Hematopoietic multipotent progenitor cell treated with erythropoietin and hydrocortisone succinate and interleukin-3 and kit ligand, for 8 days (in vitro differentiated cells): ENCODE data around the gene FRMD4B.
"Not testable (repeated sequence)": the region's sequence is repeated elsewhere in the genome, so short reads cannot be mapped to it uniquely, and the experiment has no call there.

ENCODE experiments used
- DNase-seq: peaks from one replicate; pipeline ENCODE4 v3.0.0-alpha.2; 2015

Gene FRMD4B

GRCh38 chr3:69235882-69236281 is 150.0 kb downstream of the FRMD4B start:
- DNase-seq, result no peak

GRCh38 chr3:69235227-69235626 is 150.7 kb downstream of the FRMD4B start:
- DNase-seq, result not testable (repeated sequence)

DNA sequence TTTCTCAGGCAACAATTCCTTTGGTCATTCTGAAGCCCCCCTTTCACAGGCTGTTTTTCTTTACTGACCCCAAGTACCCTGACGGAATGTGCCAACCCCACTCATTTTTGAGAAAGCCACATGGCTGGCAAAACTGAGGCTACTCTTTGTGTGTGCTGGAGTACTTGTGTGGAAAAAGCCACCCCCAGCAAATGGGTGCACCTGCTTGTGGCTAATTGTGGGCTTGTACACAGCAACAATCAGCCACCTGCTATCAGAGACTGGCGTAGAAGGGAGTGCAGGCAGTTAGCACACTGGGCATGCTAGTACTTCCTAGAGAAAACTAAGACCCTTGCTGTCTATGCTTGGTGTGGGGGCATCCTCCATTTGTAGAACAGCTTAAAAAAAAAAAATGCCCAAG is 153.4 kb downstream of the FRMD4B start:
- DNase-seq, result no peak

DNA sequence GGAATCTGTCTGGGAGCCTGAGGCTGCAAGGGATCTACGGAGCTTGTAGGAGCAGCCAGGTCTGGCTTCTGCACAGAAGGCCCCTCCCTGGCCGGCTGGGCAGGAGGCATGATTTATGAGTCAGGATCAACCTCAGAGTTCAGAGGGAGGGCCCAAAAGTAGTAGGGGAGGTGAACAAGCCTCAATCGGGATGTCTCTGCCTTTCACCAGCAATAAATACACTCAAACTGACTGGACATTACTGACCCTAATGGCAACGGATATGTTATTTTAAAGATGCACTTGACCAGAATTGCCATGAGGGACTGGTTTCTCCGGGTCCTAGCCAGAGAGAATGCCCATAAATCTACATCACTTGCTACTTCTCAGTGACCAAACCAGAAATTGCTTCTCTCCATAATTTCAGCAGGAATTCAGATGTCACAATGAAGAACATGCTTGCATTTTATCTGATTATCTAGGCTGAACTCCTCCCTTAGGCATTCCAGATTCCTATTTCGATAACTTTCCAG is 153.9 kb downstream of the FRMD4B start:
- no peak for DNase-seq

- no peak for DNase-seq
These were observed 159.8 kb downstream of the FRMD4B start for GRCh38 chr3:69226071-69226470.

GRCh38 chr3:69219101-69219708 is 166.7 kb downstream of the FRMD4B start:
- no peak for DNase-seq

DNA sequence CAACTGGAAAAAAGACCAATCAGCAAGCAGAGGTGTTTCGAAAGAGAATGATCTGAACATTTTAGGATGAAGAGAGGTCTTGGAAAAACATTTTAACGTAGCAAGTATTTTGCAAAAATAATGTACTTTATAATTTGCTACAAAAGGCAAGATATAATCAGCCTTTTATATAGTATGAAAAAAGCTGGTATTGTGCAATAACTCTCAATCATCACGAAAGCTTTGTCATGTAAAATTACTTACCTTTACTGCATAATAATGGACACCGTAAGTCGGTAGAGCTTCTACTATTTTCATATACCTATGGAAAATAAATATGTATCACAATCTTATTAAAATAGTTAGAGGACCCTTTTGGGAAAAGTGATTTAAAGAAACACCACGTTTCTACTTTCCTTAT is 167.8 kb downstream of the FRMD4B start:
- no peak for DNase-seq

GRCh38 chr3:69216981-69217380 is 168.9 kb downstream of the FRMD4B start:
- DNase-seq, result no peak

GRCh38 chr3:69214241-69214640 is 171.6 kb downstream of the FRMD4B start:
- DNase-seq, result no peak

GRCh38 chr3:69212411-69213160 is 173.3 kb downstream of the FRMD4B start:
- peak; percentile 74 for DNase-seq

- DNase-seq, result no peak
These were observed 175.7 kb downstream of the FRMD4B start for GRCh38 chr3:69210068-69210730.

DNA sequence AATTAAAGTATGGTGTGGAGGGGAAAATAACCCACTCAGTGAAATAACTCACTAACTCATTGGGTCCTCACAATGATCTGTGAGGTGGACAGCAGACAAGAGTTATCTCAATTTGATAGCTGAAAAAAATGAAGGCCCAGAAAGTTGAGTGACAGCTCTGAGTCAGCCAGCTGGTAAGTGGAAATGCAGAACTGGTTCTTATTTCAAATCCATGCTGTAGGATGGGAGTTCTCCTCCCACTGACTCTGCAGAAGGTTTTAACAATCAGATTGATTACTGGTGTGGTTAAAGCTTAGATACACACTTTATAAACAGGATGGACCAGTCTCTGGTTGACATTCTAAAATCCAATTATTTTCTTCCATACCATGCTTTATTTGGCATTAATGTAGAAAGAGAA is 176.5 kb downstream of the FRMD4B start:
- DNase-seq, result no peak

DNA sequence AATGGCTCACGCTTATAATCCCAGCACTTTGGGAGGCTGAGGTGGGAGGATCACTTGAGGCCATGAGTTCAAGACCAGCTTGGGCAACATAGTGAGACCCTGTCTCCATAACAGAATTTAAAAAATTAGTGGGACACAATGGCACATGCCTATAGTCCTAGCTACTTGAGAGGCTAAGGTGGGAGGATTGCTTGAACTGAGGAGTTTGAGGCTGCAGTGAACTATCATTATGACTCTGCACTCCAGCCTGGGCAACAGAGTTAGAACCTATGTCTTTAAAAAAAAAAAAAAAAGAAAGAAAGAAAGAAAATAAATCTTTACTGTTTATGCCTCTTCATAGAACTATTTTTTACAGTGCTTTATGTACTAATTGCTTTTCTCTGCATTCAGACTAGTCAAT is 178.9 kb downstream of the FRMD4B start:
- DNase-seq, result no peak

- DNase-seq, result no peak
These were observed 180.5 kb downstream of the FRMD4B start for GRCh38 chr3:69205385-69205784.

DNA sequence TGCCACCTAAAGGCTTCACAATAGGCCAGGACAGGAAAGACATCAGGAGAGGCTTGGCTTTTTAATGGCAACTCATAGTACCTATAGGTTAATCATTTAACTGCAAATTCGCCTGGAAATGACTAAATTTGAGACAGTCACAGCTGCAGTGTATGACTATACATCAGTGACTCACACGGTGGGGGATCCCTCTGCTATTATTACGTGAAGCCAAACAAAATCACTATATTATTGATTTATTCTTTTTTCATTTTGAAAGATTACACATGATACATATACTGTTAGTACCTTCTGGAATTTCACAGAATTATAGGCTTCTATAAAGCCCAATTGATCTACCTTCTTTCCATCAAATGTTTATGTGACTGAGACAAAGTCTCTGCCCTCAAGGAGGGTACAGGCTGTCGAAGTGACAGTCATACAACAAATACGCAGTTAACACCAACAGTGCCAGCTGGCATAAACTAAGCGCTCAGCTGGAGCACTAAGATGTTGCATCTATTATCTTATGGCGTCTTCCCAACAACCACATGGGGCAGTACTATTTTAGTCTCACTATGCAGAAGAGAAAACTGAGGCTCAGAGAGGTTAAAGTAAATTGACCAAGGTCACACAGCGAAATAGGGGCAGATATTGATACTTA is 181.5 kb downstream of the FRMD4B start:
- DNase-seq, result no peak

- DNase-seq, result no peak
These were observed 182.1 kb downstream of the FRMD4B start for GRCh38 chr3:69203631-69204314.

GRCh38 chr3:69201658-69202057 is 184.2 kb downstream of the FRMD4B start:
- DNase-seq, result no peak

GRCh38 chr3:69200384-69201068 is 185.4 kb downstream of the FRMD4B start:
- DNase-seq, result no peak

- no peak for DNase-seq
These were observed 185.9 kb downstream of the FRMD4B start for GRCh38 chr3:69199942-69200341.

DNA sequence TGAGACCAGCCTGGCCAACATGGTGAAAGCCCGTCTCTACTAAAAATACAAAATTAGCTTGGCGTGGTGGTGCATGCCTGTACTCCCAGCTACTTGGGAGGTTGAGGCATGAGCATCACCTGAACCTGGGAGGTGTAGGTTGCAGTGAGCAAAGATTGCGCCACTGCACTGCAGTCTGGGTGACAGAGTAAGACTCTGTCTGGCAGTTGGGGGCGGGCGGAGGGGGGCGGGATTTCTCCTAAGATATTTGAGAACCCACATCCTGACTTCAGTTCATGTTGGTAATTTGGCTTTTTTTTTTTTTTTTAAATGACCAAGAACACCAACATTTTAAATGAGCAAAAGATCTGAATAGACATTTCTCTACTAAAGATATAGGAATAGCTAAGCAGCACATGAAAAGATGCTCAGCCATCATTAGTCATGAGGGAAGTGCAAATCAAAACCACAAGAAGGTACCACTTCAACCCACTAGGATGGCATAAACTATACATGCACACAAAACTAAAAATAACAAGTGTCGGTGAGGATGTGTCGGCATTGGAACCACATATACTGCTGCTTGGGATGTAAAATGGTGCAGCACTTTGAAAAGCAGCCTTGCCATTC is 187.9 kb downstream of the FRMD4B start:
- no peak for DNase-seq

- no peak for DNase-seq
These were observed 188.4 kb downstream of the FRMD4B start for GRCh38 chr3:69197455-69197854.

GRCh38 chr3:69196876-69197275 is 189.0 kb downstream of the FRMD4B start:
- no peak for DNase-seq
